ENCODE results near the gene B3GALT6. TPM values are rescaled to one million over a fixed set of nuclear protein-coding genes. Genes with fewer than 3 reads are reported as not detected.
"Not testable (repeated sequence)": the region's sequence is repeated elsewhere in the genome, so short reads cannot be mapped to it uniquely, and the experiment has no call there.

Gene B3GALT6
- 9.3 TPM for total RNA-seq

- no peak for DNase-seq (ENCODE audit: low spot score)
- ATAC-seq, result no peak
Measured at GRCh38 chr1:1232208-1232795, at the start of gene B3GALT6. B3GALT6 (plus strand) TSS chr1:1232237; CDS start chr1:1232279, 42 bp downstream.

GRCh38 chr1:1182491-1183220 lies 49.4 kb upstream of the B3GALT6 start:
- ATAC-seq (peak; percentile 15), DNase-seq (ENCODE audit: low spot score) (no peak)

GRCh38 chr1:1183221-1183747 lies 48.8 kb upstream of the B3GALT6 start:
- no peak for DNase-seq (ENCODE audit: low spot score)
- ATAC-seq, result no peak

- no peak for DNase-seq (ENCODE audit: low spot score)
- no peak for ATAC-seq
Measured at GRCh38 chr1:1183833-1184775, 47.9 kb upstream of the B3GALT6 start.

- ATAC-seq (no peak), DNase-seq (ENCODE audit: low spot score) (no peak)
Measured at GRCh38 chr1:1185101-1185765, 46.8 kb upstream of the B3GALT6 start.

GRCh38 chr1:1187938-1188337 lies 44.1 kb upstream of the B3GALT6 start:
- ATAC-seq (no peak), DNase-seq (ENCODE audit: low spot score) (no peak)

GRCh38 chr1:1189111-1189510 lies 42.9 kb upstream of the B3GALT6 start:
- ATAC-seq (no peak), DNase-seq (ENCODE audit: low spot score) (no peak)

GRCh38 chr1:1191734-1192133 lies 40.3 kb upstream of the B3GALT6 start:
- ATAC-seq, result no peak
- DNase-seq (ENCODE audit: low spot score), result no peak

GRCh38 chr1:1194723-1195122 lies 37.3 kb upstream of the B3GALT6 start:
- no peak for ATAC-seq
- DNase-seq (ENCODE audit: low spot score), result no peak

GRCh38 chr1:1195726-1196125 lies 36.3 kb upstream of the B3GALT6 start:
- not testable (repeated sequence) for ATAC-seq; DNase-seq (ENCODE audit: low spot score)

GRCh38 chr1:1196431-1197187 lies 35.4 kb upstream of the B3GALT6 start:
- no peak for DNase-seq (ENCODE audit: low spot score)

GRCh38 chr1:1197188-1197500 lies 34.9 kb upstream of the B3GALT6 start:
- DNase-seq (ENCODE audit: low spot score) (no peak), ATAC-seq (no peak)

More at GRCh38 chr1:1196431-1197187, 35.4 kb upstream of the B3GALT6 start:
- no peak for ATAC-seq

GRCh38 chr1:1197551-1198422 lies 34.2 kb upstream of the B3GALT6 start:
- ATAC-seq (no peak), DNase-seq (ENCODE audit: low spot score) (no peak)

GRCh38 chr1:1198423-1199140 lies 33.5 kb upstream of the B3GALT6 start:
- no peak for DNase-seq (ENCODE audit: low spot score)
- no peak for ATAC-seq

GRCh38 chr1:1199141-1199960 lies 32.7 kb upstream of the B3GALT6 start:
- no peak for DNase-seq (ENCODE audit: low spot score)
- ATAC-seq, result no peak

- ATAC-seq (no peak), DNase-seq (ENCODE audit: low spot score) (no peak)
Measured at GRCh38 chr1:1199961-1200875, 31.8 kb upstream of the B3GALT6 start.
